Large intestine (tissue), 12 donors: Measurements from ENCODE around the gene BAHD1. TPM values are rescaled to one million over a fixed set of nuclear protein-coding genes. Genes with fewer than 3 reads are reported as not detected.

Source experiments
- DNase-seq, 2 donors: peaks; one replicate each; pipeline versions ENCODE4 v3.0.0 to v3.0.0-alpha.2; 2013
- H3K27ac ChIP-seq: one replicate; pipeline ENCODE4 v1.5.1; 2013; ENCODE audit warnings: low read length
- H3K27me3 ChIP-seq: 2 replicates; pipeline ENCODE4 v1.6.1; 2013; ENCODE audit warnings: low read length; ENCODE audit not compliant: control insufficient read depth, insufficient read depth
- H3K36me3 ChIP-seq: 2 replicates; pipeline ENCODE4 v1.6.1; 2013; ENCODE audit warnings: low read length; ENCODE audit not compliant: control insufficient read depth, insufficient read depth
- H3K4me1 ChIP-seq: one replicate; pipeline ENCODE4 v1.6.1; 2013; ENCODE audit warnings: low read length; ENCODE audit not compliant: control insufficient read depth, insufficient read depth
- H3K4me3 ChIP-seq: one replicate; pipeline ENCODE4 v1.5.1; 2013; ENCODE audit warnings: low read length
- H3K9me3 ChIP-seq: one replicate; pipeline ENCODE4 v1.6.1; 2013; ENCODE audit warnings: mild to moderate bottlenecking, low read depth, low read length, moderate library complexity; ENCODE audit not compliant: control insufficient read depth
- WGBS: methylation state at CpG from one replicate; pipeline ENCODE4 v1.1.5; 2013; ENCODE audit warnings: low lambda C conversion rate; ENCODE audit not compliant: insufficient coverage; 5-methylcytosine and 5-hydroxymethylcytosine counted together
- long read RNA-seq, 11 donors: transcript quantifications; one replicate each; lab custom pipeline, GENCODE V29; 2026
- polyA plus RNA-seq: library from polyadenylated mRNA; unstranded; fragments of 120-200 nt; gene quantifications from one replicate; pipeline ENCODE4 v1.2.1, GENCODE V29; 2013

BAHD1 gene
- 28.1 TPM for polyA plus RNA-seq
- long read RNA-seq, donor 1, full-length matches to known transcripts, result 2 of 11 reads
- long read RNA-seq, donor 1, partial matches to known transcripts, result 9 of 11 reads
- long read RNA-seq, donor 1, other reads (novel, unspliced or antisense), result 0 of 11 reads
- long read RNA-seq, donor 2, partial matches to known transcripts, result 6 of 6 reads
- long read RNA-seq, donor 2, other reads (novel, unspliced or antisense), result 0 of 6 reads
- long read RNA-seq, donor 3, result 0 reads
- long read RNA-seq, donor 4, result 0 reads
- long read RNA-seq, donor 5, full-length matches to known transcripts, result 1 of 1 reads
- long read RNA-seq, donor 5, partial matches to known transcripts, result 0 of 1 reads
- long read RNA-seq, donor 5, other reads (novel, unspliced or antisense), result 0 of 1 reads
- long read RNA-seq, donor 6, full-length matches to known transcripts, result 2 of 8 reads
- long read RNA-seq, donor 6, partial matches to known transcripts, result 6 of 8 reads
- long read RNA-seq, donor 6, other reads (novel, unspliced or antisense), result 0 of 8 reads
- long read RNA-seq, donor 7, result 0 reads
- long read RNA-seq, donor 8, full-length matches to known transcripts, result 3 of 28 reads
- long read RNA-seq, donor 8, partial matches to known transcripts, result 25 of 28 reads
- long read RNA-seq, donor 8, other reads (novel, unspliced or antisense), result 0 of 28 reads
- long read RNA-seq, donor 9, partial matches to known transcripts, result 0 of 2 reads
- long read RNA-seq, donor 9, other reads (novel, unspliced or antisense), result 0 of 2 reads
- long read RNA-seq, donor 10, full-length matches to known transcripts, result 3 of 3 reads
- long read RNA-seq, donor 10, partial matches to known transcripts, result 0 of 3 reads
- long read RNA-seq, donor 10, other reads (novel, unspliced or antisense), result 0 of 3 reads
- long read RNA-seq, donor 11, full-length matches to known transcripts, result 3 of 10 reads
- long read RNA-seq, donor 11, partial matches to known transcripts, result 7 of 10 reads
- long read RNA-seq, donor 11, other reads (novel, unspliced or antisense), result 0 of 10 reads

GRCh38 chr15:40440743-40441564 is at the start of gene BAHD1:
Gene BAHD1, plus strand, starts transcription at chr15:40440953. Its CDS starts 17,512 bp downstream, at chr15:40458465.
- Histone ChIP-seq H3K27me3 (peaks cover 44% of the 10 kb centered on the region), H3K36me3 (no peaks in the 10 kb centered on the region), H3K4me1 (peaks cover 37% of the 10 kb centered on the region), H3K9me3 (no peaks in the 10 kb centered on the region), H3K27ac (peak within 1 kb of the TSS; percentile 43), H3K4me3 (peak within 1 kb of the TSS; percentile 80)
- peak; percentile 93 to 96 for DNase-seq
- WGBS, result no CpG with 5 or more reads among the region's 119 CpGs

- no peaks in the 10 kb centered on the region for H3K9me3 ChIP-seq
- H3K4me3 ChIP-seq, result no peak overlapping the region
- DNase-seq, result peak in 1 of 2 donors; percentile 30
- 65% methylated on average over 2 of the region's 4 CpGs for WGBS
- peak overlapping the region; percentile 24 for H3K27ac ChIP-seq
- H3K36me3 ChIP-seq, result peaks cover 36% of the 10 kb centered on the region
- H3K4me1 ChIP-seq, result peaks cover 6% of the 10 kb centered on the region
- H3K27me3 ChIP-seq, result no peaks in the 10 kb centered on the region
These were observed 47.5 kb upstream of the BAHD1 start for GRCh38 chr15:40392986-40393948.

- no peaks in the 10 kb centered on the region for H3K27me3 ChIP-seq
- no peak overlapping the region for H3K27ac ChIP-seq
- H3K4me1 ChIP-seq, result peaks cover 6% of the 10 kb centered on the region
- peaks cover 10% of the 10 kb centered on the region for H3K36me3 ChIP-seq
- H3K4me3 ChIP-seq, result no peak overlapping the region
- DNase-seq, result no peak
- no CpG with 5 or more reads among the region's 8 CpGs for WGBS
- H3K9me3 ChIP-seq, result no peaks in the 10 kb centered on the region
These were observed 42.9 kb upstream of the BAHD1 start for GRCh38 chr15:40397688-40398412.

- Histone ChIP-seq H3K27me3 (no peaks in the 10 kb centered on the region), H3K9me3 (no peaks in the 10 kb centered on the region), H3K4me1 (peaks cover 5% of the 10 kb centered on the region), H3K36me3 (peaks cover 5% of the 10 kb centered on the region), H3K4me3 (no peak overlapping the region), H3K27ac (no peak overlapping the region)
- DNase-seq, result no peak
- WGBS, result no CpG with 5 or more reads among the region's 4 CpGs
These were observed 42.3 kb upstream of the BAHD1 start for GRCh38 chr15:40398413-40398873.

- Histone ChIP-seq H3K27me3 (no peaks in the 10 kb centered on the region), H3K4me1 (no peaks in the 10 kb centered on the region), H3K9me3 (no peaks in the 10 kb centered on the region), H3K36me3 (peaks cover 3% of the 10 kb centered on the region), H3K4me3 (no peak overlapping the region), H3K27ac (no peak overlapping the region)
- no CpG with 5 or more reads among the region's 7 CpGs for WGBS
- DNase-seq, result no peak
These were observed 41.4 kb upstream of the BAHD1 start for GRCh38 chr15:40399370-40399769.

GRCh38 chr15:40405501-40406381 is 35.0 kb upstream of the BAHD1 start, which contains the start of gene IVD:
Gene IVD, plus strand, starts transcription at chr15:40405795. Its CDS starts 33 bp downstream, at chr15:40405828.
- Histone ChIP-seq H3K9me3 (no peaks in the 10 kb centered on the region), H3K4me1 (no peaks in the 10 kb centered on the region), H3K27ac (peak within 1 kb of the TSS; percentile 47), H3K36me3 (peaks cover 21% of the 10 kb centered on the region), H3K27me3 (no peaks in the 10 kb centered on the region), H3K4me3 (peak within 1 kb of the TSS; percentile 73)
- DNase-seq, result peak; percentile 92 to 94
- WGBS, result no CpG with 5 or more reads among the region's 54 CpGs

- H3K4me3 ChIP-seq, result no peak overlapping the region
- no peak for DNase-seq
- peaks cover 35% of the 10 kb centered on the region for H3K36me3 ChIP-seq
- H3K27me3 ChIP-seq, result no peaks in the 10 kb centered on the region
- H3K27ac ChIP-seq, result no peak overlapping the region
- WGBS, result no CpG with 5 or more reads among the region's 8 CpGs
- no peaks in the 10 kb centered on the region for H3K9me3 ChIP-seq
- peaks cover 2% of the 10 kb centered on the region for H3K4me1 ChIP-seq
These were observed 33.3 kb upstream of the BAHD1 start for GRCh38 chr15:40407330-40407990.

GRCh38 chr15:40409366-40409765 is 31.4 kb upstream of the BAHD1 start:
- Histone ChIP-seq H3K27ac (no peak overlapping the region), H3K4me3 (no peak overlapping the region), H3K36me3 (peaks cover 54% of the 10 kb centered on the region), H3K4me1 (peaks cover 7% of the 10 kb centered on the region), H3K9me3 (no peaks in the 10 kb centered on the region), H3K27me3 (no peaks in the 10 kb centered on the region)
- WGBS, result no CpG with 5 or more reads among the region's 3 CpGs
- no peak for DNase-seq
